ENCODE data around the gene IGSF5.

GRCh38 chr21:39804240-39804639 lies 59.3 kb downstream of the IGSF5 start:
- no peak for TF ChIP-seq POLR2A (IDR thresholded peaks at IDR 0.05; ENCODE audit: low read length)
- TF ChIP-seq GATA1 (IDR thresholded peaks at IDR 0.05; ENCODE audit: low read depth, low read length) = no peak
